SU-DHL-6 (cell line): Measurements from ENCODE around the gene MAP3K2.

ENCODE experiments used
- EZH2phosphoT487 ChIP-seq: fragments of 200-600 bp; sonication (generic), shearing (Covaris generic); conservative IDR thresholded peaks from 2 replicates; pipeline ENCODE4 v1.6.1; 2018; ENCODE audit warnings: mild to moderate bottlenecking, antibody characterized with exemption, low read length, moderate library complexity, mixed read lengths
- TF ChIP-seq, protein P1 (sequence below): fragments of 200-600 bp; sonication (generic); IDR thresholded peaks from one replicate; pipeline ENCODE4 v1.5.1; 2017; ENCODE audit warnings: antibody characterized with exemption, mild to moderate bottlenecking, low read length, moderate library complexity; ENCODE audit not compliant: insufficient read depth, poor library complexity, severe bottlenecking

DNA sequence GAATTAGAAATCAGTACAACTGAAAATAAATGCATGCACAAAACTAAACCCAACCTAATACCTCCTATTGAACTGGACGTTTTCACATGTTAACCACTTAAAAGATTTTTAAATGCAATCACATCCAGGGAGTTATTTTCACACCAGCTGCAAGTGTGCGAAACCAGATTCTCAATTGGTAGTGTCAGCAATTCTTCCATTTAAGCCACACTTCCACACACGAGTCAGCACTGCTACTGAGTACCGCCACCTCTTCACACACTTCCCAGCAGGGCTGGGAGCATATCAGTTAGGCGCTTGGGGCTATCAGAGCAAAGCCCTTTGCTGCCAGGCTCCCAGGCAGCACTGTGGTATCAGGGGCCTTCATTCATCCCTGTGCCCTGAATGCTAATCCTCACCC, 108.0 kb downstream of the MAP3K2 start:
- TF ChIP-seq, protein P1, sequence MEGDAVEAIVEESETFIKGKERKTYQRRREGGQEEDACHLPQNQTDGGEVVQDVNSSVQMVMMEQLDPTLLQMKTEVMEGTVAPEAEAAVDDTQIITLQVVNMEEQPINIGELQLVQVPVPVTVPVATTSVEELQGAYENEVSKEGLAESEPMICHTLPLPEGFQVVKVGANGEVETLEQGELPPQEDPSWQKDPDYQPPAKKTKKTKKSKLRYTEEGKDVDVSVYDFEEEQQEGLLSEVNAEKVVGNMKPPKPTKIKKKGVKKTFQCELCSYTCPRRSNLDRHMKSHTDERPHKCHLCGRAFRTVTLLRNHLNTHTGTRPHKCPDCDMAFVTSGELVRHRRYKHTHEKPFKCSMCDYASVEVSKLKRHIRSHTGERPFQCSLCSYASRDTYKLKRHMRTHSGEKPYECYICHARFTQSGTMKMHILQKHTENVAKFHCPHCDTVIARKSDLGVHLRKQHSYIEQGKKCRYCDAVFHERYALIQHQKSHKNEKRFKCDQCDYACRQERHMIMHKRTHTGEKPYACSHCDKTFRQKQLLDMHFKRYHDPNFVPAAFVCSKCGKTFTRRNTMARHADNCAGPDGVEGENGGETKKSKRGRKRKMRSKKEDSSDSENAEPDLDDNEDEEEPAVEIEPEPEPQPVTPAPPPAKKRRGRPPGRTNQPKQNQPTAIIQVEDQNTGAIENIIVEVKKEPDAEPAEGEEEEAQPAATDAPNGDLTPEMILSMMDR = no peak
- no peak for TF ChIP-seq EZH2phosphoT487
